Psoas muscle (tissue), 8 donors: ENCODE results near the gene LEMD3. TPM values are rescaled to one million over a fixed set of nuclear protein-coding genes. Genes with fewer than 3 reads are reported as not detected.

Experiments
- ATAC-seq, 4 donors: fragments of 200-7000 bp; cut with Tn5 transposase; one replicate each; pipeline ENCODE4 v1.9.1; 2020; ENCODE audit warnings: moderate library complexity in 3 of 4, mild to moderate bottlenecking in 2 of 4
- DNase-seq, 2 donors: peaks; one replicate each; pipeline ENCODE4 v3.0.0-alpha.2; 2020
- H3K27ac ChIP-seq: fragments of 200-600 bp; one replicate; pipeline ENCODE4 v1.8.0; 2022
- H3K27me3 ChIP-seq, 3 donors: fragments of 200-600 bp in 1 of 3; one replicate each; pipeline versions ENCODE4 v1.6.1 to v1.8.0; 2013 to 2022; ENCODE audit warnings: low read length in 2 of 3, mild to moderate bottlenecking in 2 of 3, moderate library complexity in 1 of 3; ENCODE audit not compliant: insufficient read depth in 3 of 3
- H3K36me3 ChIP-seq, 2 donors: fragments of 200-600 bp in 1 of 2; one replicate each; pipeline versions ENCODE4 v1.6.1 to v1.8.0; 2013 to 2022; ENCODE audit warnings: low read depth in 1 of 2, mild to moderate bottlenecking in 1 of 2, moderate library complexity in 1 of 2; ENCODE audit not compliant: insufficient read depth in 1 of 2
- H3K4me1 ChIP-seq: fragments of 200-600 bp; one replicate; pipeline ENCODE4 v1.8.0; 2022
- H3K4me3 ChIP-seq: fragments of 200-600 bp; one replicate; pipeline ENCODE4 v1.8.0; 2022; ENCODE audit warnings: mild to moderate bottlenecking
- H3K9me3 ChIP-seq: fragments of 200-600 bp; one replicate; pipeline ENCODE4 v1.8.0; 2022
- WGBS, 3 donors: extraction: QIAGEN DNeasy Blood & Tissue Kit; methylation state at CpG; one replicate each; pipeline versions ENCODE4 v1.1.6 to v1.1.7; 2013; 5-methylcytosine and 5-hydroxymethylcytosine counted together
- intact Hi-C, 2 donors: fragments of 100-400 bp; cut with DNase I; formaldehyde crosslinking; loops; one replicate each; pipeline versions ENCODE4 v1.11.0 to v1.14.2; 2022
- polyA plus RNA-seq, 3 donors: library from polyadenylated mRNA; stranded (reverse); fragments of 200-250 nt; gene quantifications; one replicate each; pipeline ENCODE4 v1.2.3, GENCODE V29; 2013
- total RNA-seq, 4 donors: library from RNA; stranded (reverse); fragmentation: NEBNext Ultra II Directional in 2 of 4; extraction: Animal tissue kit (Norgen Biotek cat#: 25700) in 2 of 4; gene quantifications; one replicate each; pipeline versions ENCODE4 v1.2.1 to v1.2.4, GENCODE V29; 2021 to 2023
- TF ChIP-seq, protein P1 (sequence below): fragments of 200-600 bp; IDR thresholded peaks from one replicate; pipeline ENCODE4 v1.8.0; 2022; ENCODE audit warnings: antibody characterized with exemption
- donor health status: healthy with polysubstance abuse.
- donor health status: DM: no; HTN: no; CAD: no; lungs with moderate emphysema.
- donor health status: Bipolar disorder and iron deficiency.
- donor health status: healthy.
- donor health status: DM: yes; HTN: yes; CAD: no.
- donor health status: DM: no; HTN: no; CAD: no.
- donor health status: DM: no; HTN: no; CAD: no.
- donor health status: DM: yes; HTN: yes; CAD: no.

The LEMD3 gene
- total and polyA plus RNA-seq, 7 donors = 5.4 to 17.1 (median 10.4) TPM

DNA sequence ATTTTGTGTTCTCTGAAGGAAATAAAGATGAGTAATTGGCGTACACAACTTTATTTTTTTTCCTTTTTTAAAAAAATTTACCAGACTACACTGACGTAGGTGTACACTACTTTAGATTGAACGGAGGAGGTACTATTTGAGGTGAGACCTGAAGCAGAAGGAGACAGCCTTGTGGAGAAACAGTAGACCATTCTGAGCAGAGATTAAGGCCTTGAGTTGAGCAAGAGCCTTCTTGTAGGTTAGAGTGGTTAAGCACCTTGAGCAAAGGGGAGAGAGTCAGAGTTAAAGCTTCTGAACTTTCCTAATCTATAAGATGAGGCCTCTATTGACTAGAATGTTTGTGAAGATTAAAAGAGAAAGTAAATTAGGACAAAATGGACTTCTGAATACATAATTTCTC lies 2.5 kb downstream of the LEMD3 start:
- no peaks in the 10 kb centered on the region for H3K9me3 ChIP-seq
- DNase-seq (no peak), ATAC-seq (no peak)
- H3K4me1 ChIP-seq = peaks cover 59% of the 10 kb centered on the region
- no peak overlapping the region for H3K27ac ChIP-seq
- TF ChIP-seq, protein P1, sequence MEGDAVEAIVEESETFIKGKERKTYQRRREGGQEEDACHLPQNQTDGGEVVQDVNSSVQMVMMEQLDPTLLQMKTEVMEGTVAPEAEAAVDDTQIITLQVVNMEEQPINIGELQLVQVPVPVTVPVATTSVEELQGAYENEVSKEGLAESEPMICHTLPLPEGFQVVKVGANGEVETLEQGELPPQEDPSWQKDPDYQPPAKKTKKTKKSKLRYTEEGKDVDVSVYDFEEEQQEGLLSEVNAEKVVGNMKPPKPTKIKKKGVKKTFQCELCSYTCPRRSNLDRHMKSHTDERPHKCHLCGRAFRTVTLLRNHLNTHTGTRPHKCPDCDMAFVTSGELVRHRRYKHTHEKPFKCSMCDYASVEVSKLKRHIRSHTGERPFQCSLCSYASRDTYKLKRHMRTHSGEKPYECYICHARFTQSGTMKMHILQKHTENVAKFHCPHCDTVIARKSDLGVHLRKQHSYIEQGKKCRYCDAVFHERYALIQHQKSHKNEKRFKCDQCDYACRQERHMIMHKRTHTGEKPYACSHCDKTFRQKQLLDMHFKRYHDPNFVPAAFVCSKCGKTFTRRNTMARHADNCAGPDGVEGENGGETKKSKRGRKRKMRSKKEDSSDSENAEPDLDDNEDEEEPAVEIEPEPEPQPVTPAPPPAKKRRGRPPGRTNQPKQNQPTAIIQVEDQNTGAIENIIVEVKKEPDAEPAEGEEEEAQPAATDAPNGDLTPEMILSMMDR = no peak
- H3K36me3 ChIP-seq = peaks cover 2 to 11% of the 10 kb centered on the region in 2 donors
- peak overlapping the region; percentile 86 for H3K4me3 ChIP-seq
- H3K27me3 ChIP-seq = no peaks in the 10 kb centered on the region
- WGBS, 3 donors = 67 to 73% (median 68%) methylated on average over 3 of the region's 3 CpGs
- intact Hi-C loops = loop anchor here in 1 of 2 donors (5.0 kb wide), 1 partner anchor 60 kb away; no protein-coding TSS in a partner anchor

DNA sequence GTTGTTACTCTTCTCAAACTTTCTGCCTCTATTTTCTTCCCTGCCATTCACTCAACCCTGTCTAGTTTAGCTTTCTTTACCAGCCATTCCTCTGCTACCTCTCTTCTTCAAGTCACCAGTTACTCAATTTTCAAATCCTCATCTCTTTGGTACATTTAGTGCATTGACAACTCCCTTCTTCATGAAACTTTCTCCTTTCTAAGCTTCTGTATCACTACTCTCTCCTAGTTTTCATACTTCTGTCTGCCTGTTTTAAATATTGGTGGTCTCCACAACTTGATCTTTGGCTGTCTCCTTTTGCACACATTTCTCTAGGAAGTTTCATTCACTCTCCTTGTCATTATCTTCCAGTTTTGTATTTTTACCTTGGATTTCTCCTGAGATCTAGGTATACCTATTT lies 6.0 kb downstream of the LEMD3 start:
- no peak overlapping the region for H3K27ac ChIP-seq
- intact Hi-C loops = no loop called here

DNA sequence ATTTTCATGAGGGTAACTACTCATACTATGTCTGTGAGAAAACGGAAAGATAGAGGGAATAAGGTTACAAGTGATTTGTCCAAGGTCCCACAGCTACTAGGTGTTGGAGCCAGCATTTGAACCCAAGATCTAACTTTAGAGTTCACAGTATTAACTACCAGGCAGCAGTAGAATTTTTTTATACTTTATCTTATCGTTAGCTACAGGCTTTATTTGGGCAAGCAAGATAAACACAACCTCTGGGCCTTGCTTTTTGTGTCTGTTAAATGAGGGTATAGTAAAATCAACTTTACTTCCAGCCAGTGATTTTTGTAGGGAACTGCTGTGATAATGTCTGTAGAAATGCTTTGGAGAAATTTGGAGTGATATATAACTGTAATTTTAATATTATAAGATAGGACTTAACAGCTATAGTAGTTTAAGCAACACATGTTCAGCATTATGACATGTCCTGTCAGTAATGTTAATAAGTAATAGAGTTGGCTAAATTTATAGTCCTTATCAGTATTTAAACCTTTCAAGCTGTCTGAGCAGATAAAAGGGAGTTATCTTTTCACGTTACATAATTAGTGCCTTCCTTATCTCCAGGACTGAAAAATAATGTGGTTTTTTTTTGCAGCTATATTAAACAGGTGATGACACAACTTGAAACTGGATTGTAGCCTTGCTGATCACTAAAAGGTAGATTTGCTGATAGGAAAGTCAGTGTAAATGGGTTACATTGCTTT lies 12.8 kb downstream of the LEMD3 start:
- 64 to 85% (median 71%) methylated on average over 3 of the region's 3 CpGs for WGBS, 3 donors
- ATAC-seq (no peak), DNase-seq (no peak)
- TF ChIP-seq, protein P1 = no peak
- Histone ChIP-seq H3K27me3 (no peaks in the 10 kb centered on the region), H3K4me3 (no peak overlapping the region), H3K27ac (no peak overlapping the region), H3K4me1 (peaks cover 39% of the 10 kb centered on the region), H3K36me3 (no peaks in the 10 kb centered on the region), H3K9me3 (no peaks in the 10 kb centered on the region)
- intact Hi-C loops = loop anchor here in 1 of 2 donors (10.0 kb wide), 1 partner anchor 93 kb away; the partner anchor contains the start of gene MSRB3

More for the DNA sequence above, 6.0 kb downstream of the LEMD3 start:
- H3K4me1 ChIP-seq = peaks cover 61% of the 10 kb centered on the region
- DNase-seq (no peak), ATAC-seq (no peak)
- peak overlapping the region; percentile 19 for H3K4me3 ChIP-seq
- TF ChIP-seq, protein P1 = no peak
- H3K9me3 ChIP-seq = no peaks in the 10 kb centered on the region
- no peaks in the 10 kb centered on the region for H3K27me3 ChIP-seq
- H3K36me3 ChIP-seq = peaks cover 2 to 11% of the 10 kb centered on the region in 2 donors

DNA sequence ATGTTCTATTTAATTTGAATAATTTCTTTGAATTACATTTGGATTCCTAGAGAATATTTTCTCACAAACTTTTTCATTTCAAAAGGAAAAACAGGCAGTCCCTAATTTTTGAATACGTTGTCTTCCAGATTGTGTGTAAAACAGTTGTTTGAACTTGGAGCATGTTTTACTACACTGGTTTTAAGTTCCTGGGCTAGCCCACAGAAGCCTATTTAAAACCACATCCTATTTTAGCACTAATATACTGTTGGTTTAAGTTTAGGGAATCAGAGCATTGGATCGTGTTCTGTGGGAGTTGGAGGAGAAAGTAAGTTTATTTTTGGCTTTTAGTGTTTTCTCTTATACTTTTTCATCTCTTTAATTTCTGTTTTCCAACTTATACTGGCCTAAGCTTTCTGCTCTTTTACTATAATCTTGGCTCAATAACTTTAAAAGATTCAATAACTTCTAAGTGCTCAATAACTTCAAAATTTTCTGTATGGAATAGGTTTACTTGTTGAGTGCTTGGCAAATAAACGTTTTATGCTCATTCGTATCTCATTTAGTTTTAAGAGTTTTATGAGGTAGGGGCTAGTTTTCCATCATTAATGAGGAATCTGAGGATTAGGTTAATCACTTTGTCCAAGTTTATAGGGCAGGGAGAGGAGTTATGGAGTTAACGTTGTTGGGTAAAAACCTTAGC lies 14.9 kb downstream of the LEMD3 start:
- Histone ChIP-seq H3K27me3 (no peaks in the 10 kb centered on the region), H3K4me3 (no peak overlapping the region), H3K27ac (no peak overlapping the region), H3K36me3 (no peaks in the 10 kb centered on the region), H3K9me3 (no peaks in the 10 kb centered on the region), H3K4me1 (peaks cover 49% of the 10 kb centered on the region)
- TF ChIP-seq, protein P1 = no peak
- ATAC-seq = no peak
- intact Hi-C loops = loop anchor here in 1 of 2 donors (10.0 kb wide), 1 partner anchor 90 kb away; the partner anchor contains the start of gene MSRB3
- 67 to 80% (median 71%) methylated on average over 5 of the region's 5 CpGs for WGBS, 3 donors
- no peak for DNase-seq
